NOMO-1 treated with DMSO at 0.1 percent for 48 hours (cell line): ENCODE results near the gene FAM83D.

Experiments used
- DNase-seq: peaks from one replicate; lab custom pipeline; 2025; ENCODE audit not compliant: unreplicated experiment; lab: John Stamatoyannopoulos, UW

Gene FAM83D

DNA sequence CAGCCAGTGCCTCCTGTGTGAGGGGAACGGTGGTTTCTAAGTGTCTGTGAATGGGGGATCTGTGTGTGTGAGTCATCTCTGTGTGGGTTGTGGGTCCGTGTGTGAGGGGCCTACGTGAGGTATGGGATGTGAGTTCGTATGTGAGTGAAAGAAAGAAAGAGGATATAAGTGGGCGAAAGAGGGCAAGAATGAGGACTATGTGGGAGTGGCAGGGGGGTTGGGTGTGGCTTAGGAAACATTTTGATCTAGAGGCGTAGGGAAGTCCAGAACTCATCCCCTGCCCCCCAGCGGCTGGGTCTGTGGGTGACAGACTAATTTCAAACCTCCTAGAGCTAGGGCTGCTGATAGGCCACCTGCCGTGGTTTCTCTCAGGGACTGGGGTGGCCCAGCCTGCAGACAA lies 71.4 kb downstream of the FAM83D start:
- DNase-seq = no peak

DNA sequence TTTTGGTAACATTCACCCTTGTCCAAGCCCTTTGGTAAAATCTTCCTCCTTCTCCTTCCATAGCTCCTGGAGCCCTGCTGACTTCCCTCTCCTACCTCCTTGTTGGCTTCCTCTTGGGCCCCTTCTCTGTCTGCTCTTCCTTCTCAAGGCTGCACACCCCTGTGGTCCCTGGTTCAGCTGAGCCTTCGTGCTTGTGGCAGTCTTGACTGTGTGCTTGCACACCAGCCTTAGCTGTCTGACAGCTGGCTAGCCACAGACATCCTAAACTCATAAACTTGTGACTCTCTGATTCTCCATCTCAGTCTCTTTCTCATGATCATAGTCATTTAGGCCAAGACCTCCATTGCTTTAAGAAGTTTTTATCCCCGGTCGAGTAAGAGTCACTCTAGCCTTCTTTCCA lies 73.0 kb downstream of the FAM83D start:
- DNase-seq = no peak

DNA sequence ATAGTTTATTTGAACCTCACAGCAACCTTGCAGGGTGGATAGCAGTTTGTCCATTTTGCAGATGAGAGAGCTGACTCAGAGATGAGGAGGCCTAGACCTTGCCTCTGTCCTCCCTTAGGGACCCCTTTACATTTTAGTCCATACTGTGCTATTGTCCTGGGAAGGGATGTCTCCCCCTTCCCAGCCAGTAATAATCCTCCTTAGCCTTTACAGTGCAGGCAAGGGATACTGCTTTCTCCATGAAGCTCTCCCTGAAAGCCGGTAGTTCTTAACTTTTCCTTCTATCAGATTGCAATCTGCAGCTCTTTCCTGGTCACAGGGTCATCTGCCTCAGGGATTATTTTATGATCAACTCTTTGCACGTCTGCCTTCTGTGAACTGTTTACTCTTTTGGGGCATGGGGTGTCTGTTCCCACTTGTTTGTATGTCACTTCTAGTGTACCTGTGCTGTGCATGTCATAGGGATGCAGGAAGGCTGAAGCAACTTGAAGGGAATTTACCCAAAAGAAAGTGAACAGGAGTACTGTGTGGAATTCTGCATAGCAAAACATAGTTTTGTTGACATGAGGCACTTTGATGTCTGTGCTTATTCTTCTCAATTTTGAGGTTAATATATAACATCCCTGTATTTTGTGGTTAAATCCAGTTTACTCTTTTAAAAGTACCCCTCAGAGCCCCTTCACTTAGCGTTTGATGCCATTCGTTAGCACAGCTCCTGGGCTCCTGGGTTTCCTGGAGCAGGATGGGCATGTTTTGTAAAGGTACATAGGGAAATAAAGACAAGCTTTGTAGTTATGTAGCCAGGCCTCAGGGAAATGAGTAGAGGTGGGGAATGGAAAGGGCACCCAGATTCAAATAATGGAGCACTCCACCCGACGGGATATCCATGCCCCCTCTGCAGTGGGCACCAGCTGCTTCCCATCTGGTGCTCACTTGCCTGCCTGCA lies 74.0 kb downstream of the FAM83D start:
- DNase-seq = no peak
